Measurements from ENCODE around the gene DEFB112. TPM values are rescaled to one million over a fixed set of nuclear protein-coding genes. Genes with fewer than 3 reads are reported as not detected.

Gene DEFB112
- total RNA-seq, 1 experiment from 2014 or later, result not detected

GRCh38 chr6:50003139-50003538, 46.6 kb downstream of the DEFB112 start:
- DNase-seq (ENCODE audit: low read depth), result no peak

DNA sequence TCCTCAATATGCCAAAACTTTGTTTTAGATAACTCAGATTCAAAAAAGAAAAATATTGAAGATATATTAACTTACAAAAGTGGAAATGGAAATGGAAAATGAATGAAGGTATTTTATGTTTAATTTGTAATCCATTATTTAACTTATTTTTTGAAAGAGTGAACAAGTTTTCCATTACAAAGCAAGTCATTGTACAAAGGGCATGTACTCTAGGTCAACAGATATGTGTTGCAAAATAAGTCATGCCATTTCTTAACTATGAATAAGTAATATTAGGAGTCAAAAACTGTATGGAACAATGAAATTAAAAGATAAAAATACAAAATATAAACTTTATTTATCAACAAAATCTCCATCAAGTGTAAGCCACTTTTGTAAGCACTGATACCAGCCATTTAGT, 54.5 kb downstream of the DEFB112 start:
- DNase-seq (ENCODE audit: low read depth), result no peak

Other genes starting within 250 kb of the DEFB112 start
- not detected in 2 replicates for gene CRISP1, start 183.4 kb downstream of the DEFB112 start, total RNA-seq (2014; rRNA removed; shearing (Covaris generic))
- gene DEFB114, start 85.8 kb downstream of the DEFB112 start, total RNA-seq (2014; rRNA removed; shearing (Covaris generic)), result not detected in 2 replicates
- gene DEFB113, start 80.3 kb downstream of the DEFB112 start, total RNA-seq (2014; rRNA removed; shearing (Covaris generic)), result not detected in 2 replicates
- not detected in 2 replicates for gene DEFB110, start 27.9 kb downstream of the DEFB112 start, total RNA-seq (2014; rRNA removed; shearing (Covaris generic))